ENCODE measurements around the gene DMRTB1.

The DMRTB1 gene

GRCh38 chr1:53438427-53439336 lies 20.5 kb upstream of the DMRTB1 start:
- no peak for DNase-seq

GRCh38 chr1:53439337-53440207 lies 19.6 kb upstream of the DMRTB1 start:
- DNase-seq: no peak

- no peak for DNase-seq
Observed at GRCh38 chr1:53440633-53441032, 18.6 kb upstream of the DMRTB1 start.

GRCh38 chr1:53442299-53442698 lies 16.9 kb upstream of the DMRTB1 start:
- no peak for DNase-seq

DNA sequence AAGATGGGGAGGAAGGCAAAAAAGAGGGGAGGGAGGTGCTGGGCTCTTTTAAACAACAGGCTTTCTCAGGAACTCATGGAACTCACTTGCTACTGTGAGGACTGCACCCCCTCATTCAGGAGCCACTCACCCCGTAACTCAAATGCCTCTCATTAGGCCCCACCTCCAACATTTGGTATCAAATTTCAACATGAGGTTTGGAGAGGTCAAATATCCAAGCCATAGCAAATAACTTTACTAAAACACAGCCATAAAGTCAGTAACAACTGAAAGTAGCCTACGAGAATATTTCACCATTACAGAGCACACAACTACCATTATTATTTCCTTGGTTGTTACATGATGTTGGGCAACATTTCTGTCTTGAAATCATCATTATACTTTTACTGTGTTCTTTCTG lies 13.1 kb upstream of the DMRTB1 start:
- DNase-seq: no peak

DNA sequence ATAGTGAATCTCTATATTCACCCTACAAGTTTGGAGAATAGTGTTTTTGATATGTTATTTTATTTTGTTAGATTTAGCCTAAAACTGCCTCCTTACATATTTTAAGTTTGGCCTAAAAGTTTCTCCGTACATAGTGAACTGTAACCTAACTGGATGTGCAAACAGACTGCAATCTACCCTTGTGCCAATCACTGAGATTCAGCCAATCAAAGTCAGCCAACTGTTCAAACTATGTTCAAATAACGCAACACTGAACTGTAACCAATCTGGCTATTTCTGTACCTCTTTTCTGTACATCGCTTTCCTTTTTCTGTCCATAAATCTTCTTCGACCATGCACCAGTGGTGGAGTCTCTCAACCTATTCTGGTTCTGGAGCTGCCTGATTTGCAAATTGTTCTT lies 11.8 kb upstream of the DMRTB1 start:
- no peak for DNase-seq

DNA sequence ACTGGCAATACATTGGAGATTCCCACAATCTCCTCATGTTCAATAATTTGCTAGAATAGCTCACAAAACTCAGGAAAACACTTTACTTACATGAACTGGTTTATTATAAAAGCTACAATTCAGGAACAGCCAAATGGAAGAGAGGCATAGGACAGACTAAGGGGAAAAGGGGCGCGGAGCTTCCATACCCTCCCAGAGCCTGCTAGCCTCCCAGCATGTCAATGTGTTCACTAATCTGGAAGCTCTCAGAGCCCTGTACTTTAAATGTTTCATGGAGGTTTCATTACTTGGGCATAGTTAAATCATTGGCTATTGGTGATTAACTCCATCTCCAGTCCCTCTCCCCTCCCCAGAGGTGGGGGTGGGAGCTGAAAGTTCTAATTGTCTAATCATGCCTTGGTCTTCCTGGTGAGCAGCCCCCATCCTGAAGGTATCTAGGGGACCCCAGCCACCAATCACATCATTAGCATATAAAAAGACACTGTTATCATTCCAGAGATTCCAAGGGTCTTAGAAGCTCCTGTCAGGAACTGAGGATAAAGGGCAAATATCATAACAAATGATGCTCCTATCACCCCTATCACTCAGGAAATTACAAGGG lies 10.9 kb upstream of the DMRTB1 start:
- DNase-seq: no peak

GRCh38 chr1:53449021-53449420 lies 10.2 kb upstream of the DMRTB1 start:
- DNase-seq: no peak

DNA sequence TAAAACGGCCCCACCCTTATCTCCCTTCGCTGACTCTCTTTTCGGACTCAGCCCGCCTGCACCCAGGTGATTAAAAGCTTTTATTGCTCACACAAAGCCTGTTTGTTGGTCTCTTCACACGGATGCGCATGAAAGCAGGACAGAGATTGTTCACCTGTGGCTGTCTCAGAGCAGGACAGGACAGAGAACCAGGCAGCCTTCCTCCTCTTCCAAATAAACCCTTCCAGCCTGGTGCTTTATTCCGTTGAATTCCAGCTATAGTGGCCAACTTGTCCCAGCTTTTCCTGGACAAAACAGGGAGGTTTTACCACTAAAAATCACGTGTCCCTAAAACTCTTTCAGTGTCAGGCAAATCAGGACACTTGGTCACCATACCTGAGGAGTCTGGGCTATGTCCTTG lies 9.5 kb upstream of the DMRTB1 start:
- DNase-seq: no peak

GRCh38 chr1:53450225-53450624 lies 9.0 kb upstream of the DMRTB1 start:
- DNase-seq: peak; percentile 42

- no peak for DNase-seq
Observed at GRCh38 chr1:53454019-53454418, 5.2 kb upstream of the DMRTB1 start.

GRCh38 chr1:53455364-53455991 lies 3.7 kb upstream of the DMRTB1 start:
- DNase-seq: no peak

GRCh38 chr1:53458634-53459033 lies 565 bp upstream of the DMRTB1 start:
- no peak for DNase-seq

DNA sequence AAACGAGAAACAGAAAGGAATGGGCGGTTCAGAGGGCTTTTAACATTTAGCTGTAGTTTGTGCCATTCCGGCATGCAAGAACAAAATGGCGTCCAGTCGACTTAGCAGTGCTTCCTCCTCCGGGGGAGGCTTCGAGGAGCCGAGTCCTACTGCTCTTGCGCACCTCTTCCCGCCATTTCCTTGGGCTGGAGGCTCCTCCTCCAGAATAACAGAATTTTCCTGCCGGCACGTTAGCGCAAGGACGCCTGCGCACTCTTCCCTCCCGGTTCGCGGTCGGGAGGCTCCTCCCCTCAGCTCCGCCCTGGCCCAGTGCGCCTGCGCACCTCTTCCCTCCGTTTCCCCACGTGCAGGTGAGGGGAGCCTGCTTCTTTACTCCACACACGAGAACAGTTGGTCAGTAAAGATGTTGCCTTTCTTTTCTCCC lies 1.0 kb downstream of the DMRTB1 start:
- DNase-seq: no peak

GRCh38 chr1:53460666-53461322 lies 1.6 kb downstream of the DMRTB1 start:
- no peak for DNase-seq

- DNase-seq: no peak
Observed at GRCh38 chr1:53461323-53462044, 2.3 kb downstream of the DMRTB1 start.

GRCh38 chr1:53462193-53462592 lies 3.0 kb downstream of the DMRTB1 start:
- no peak for DNase-seq

- DNase-seq: no peak
Observed at GRCh38 chr1:53462769-53463501, 3.7 kb downstream of the DMRTB1 start.

GRCh38 chr1:53463961-53464899 lies 5.0 kb downstream of the DMRTB1 start:
- DNase-seq: no peak
